Neural progenitor cell (in vitro differentiated cells): Measurements from ENCODE around the gene NR4A1.

ENCODE experiments used
- EZH2 ChIP-seq: fragments of 200-600 bp; sonication (generic); IDR thresholded peaks from 2 replicates; pipeline ENCODE4 v1.6.1; 2017; ENCODE audit warnings: antibody characterized with exemption, mild to moderate bottlenecking, moderate library complexity
- EZH2phosphoT487 ChIP-seq: fragments of 200-600 bp; sonication (generic); IDR thresholded peaks from 2 replicates; pipeline ENCODE4 v1.6.1; 2017; ENCODE audit warnings: antibody characterized with exemption
- TF ChIP-seq, protein P1 (sequence below): fragments of 200-600 bp; sonication (generic); IDR thresholded peaks from 2 replicates; pipeline ENCODE4 v1.5.1; 2017; ENCODE audit warnings: antibody characterized with exemption, mild to moderate bottlenecking

DNA sequence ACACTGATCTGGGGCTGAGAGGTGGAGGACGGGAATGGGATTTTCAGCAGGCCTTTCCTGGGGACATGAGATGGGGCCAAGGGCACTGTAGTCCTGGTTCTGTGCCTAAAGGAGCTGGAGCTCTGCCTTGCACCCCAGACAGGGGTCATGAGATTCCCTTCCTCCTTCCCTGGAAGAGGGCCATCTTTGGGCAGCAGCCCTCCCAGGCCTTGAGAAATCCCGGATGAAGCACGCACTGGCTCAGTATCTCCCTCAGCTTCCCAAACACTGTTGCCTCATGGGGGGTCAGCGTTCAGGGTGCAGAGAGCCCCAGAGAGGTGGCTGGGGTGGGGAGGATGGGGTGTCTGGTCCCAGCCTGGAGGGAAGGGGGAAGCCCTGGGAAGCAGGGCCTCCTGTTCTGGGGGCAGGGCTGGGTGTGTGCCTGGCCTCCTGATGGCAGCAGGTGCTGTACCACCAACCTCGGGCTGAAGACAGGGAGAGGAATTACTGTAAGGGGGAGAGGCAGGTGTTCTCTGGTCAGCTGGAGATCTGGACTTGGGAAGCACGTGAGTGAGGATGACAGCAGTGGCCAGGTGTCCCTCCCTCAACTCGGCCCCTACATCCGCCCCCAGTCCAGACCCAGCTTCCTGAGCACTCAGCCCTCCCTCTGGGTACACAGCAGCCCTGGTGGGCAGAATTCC is 8.4 kb upstream of the NR4A1 start:
- TF ChIP-seq, protein P1, sequence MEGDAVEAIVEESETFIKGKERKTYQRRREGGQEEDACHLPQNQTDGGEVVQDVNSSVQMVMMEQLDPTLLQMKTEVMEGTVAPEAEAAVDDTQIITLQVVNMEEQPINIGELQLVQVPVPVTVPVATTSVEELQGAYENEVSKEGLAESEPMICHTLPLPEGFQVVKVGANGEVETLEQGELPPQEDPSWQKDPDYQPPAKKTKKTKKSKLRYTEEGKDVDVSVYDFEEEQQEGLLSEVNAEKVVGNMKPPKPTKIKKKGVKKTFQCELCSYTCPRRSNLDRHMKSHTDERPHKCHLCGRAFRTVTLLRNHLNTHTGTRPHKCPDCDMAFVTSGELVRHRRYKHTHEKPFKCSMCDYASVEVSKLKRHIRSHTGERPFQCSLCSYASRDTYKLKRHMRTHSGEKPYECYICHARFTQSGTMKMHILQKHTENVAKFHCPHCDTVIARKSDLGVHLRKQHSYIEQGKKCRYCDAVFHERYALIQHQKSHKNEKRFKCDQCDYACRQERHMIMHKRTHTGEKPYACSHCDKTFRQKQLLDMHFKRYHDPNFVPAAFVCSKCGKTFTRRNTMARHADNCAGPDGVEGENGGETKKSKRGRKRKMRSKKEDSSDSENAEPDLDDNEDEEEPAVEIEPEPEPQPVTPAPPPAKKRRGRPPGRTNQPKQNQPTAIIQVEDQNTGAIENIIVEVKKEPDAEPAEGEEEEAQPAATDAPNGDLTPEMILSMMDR = no peak
- TF ChIP-seq EZH2 = no peak
- TF ChIP-seq EZH2phosphoT487 = no peak
